BE2C (cell line): ENCODE results near the gene SLC28A3.

Source experiments
- DNase-seq: peaks from one replicate; pipeline ENCODE4 v3.0.0-alpha.2; 2020
- H3K27me3 ChIP-seq: fragments of 250-450 bp; sonication (Bioruptor Pico); 2 replicates; pipeline ENCODE4 v1.5.1; 2020; ENCODE audit warnings: mild to moderate bottlenecking
- H3K36me3 ChIP-seq: fragments of 250-450 bp; sonication (Bioruptor Pico); 2 replicates; pipeline ENCODE4 v1.5.1; 2020; ENCODE audit warnings: mild to moderate bottlenecking
- H3K4me1 ChIP-seq: fragments of 250-450 bp; sonication (Bioruptor Pico); 2 replicates; pipeline ENCODE4 v1.5.1; 2020
- H3K4me3 ChIP-seq: 2 replicates; pipeline ENCODE4 v1.5.1; 2011; ENCODE audit warnings: low read depth, low read length
- H3K9me3 ChIP-seq: fragments of 250-450 bp; sonication (Bioruptor Pico); 2 replicates; pipeline ENCODE4 v1.5.1; 2020
- TF ChIP-seq, protein P1 (sequence below): IDR thresholded peaks from 2 replicates; pipeline ENCODE4 v1.5.1; 2012; ENCODE audit warnings: mild to moderate bottlenecking, low read depth, low read length

SLC28A3 gene

DNA sequence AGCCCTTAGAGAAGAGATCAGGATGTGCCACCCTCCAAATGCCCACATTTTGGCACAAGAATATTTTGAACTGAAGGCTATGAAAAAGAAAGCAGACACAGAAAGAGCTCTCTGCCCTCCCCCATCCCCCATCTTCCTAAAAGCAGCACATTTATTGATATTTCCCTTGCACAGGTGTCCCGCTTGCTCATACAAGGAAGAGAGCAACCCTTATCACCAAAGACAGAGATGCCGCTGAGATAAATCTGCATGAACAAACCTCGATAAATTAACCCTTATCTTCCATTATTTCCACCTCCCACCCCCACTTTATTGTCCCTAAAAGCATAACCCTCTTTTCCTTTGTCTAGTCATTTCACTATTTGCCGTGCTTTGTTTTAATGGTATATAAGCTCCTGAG lies 1.8 kb downstream of the SLC28A3 start:
- H3K9me3 ChIP-seq, result no peaks in the 10 kb centered on the region
- H3K36me3 ChIP-seq, result no peaks in the 10 kb centered on the region
- DNase-seq, result no peak
- H3K27me3 ChIP-seq, result no peaks in the 10 kb centered on the region
- no peaks in the 10 kb centered on the region for H3K4me1 ChIP-seq
- TF ChIP-seq, protein P1, sequence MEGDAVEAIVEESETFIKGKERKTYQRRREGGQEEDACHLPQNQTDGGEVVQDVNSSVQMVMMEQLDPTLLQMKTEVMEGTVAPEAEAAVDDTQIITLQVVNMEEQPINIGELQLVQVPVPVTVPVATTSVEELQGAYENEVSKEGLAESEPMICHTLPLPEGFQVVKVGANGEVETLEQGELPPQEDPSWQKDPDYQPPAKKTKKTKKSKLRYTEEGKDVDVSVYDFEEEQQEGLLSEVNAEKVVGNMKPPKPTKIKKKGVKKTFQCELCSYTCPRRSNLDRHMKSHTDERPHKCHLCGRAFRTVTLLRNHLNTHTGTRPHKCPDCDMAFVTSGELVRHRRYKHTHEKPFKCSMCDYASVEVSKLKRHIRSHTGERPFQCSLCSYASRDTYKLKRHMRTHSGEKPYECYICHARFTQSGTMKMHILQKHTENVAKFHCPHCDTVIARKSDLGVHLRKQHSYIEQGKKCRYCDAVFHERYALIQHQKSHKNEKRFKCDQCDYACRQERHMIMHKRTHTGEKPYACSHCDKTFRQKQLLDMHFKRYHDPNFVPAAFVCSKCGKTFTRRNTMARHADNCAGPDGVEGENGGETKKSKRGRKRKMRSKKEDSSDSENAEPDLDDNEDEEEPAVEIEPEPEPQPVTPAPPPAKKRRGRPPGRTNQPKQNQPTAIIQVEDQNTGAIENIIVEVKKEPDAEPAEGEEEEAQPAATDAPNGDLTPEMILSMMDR, result no peak
- H3K4me3 ChIP-seq, result no peak overlapping the region

DNA sequence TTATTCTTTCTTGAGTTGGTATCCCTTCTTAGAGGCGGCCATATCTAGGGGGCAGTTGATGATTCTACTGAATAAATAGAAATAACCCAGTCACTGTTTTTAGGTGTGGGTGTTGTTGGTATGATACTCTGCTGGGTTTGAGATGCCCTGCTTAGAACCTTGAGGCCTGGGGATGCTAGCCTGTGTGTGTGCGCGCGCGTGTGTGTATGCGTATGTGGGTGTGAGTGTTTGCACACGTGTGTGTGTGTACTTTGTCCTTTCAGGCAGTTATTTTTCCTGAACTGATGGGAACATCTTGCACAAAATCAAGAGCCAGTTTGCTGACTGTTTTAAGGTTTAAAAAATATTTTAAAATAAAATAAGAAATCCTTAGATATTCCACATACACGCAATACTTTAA lies 3.3 kb downstream of the SLC28A3 start:
- Histone ChIP-seq H3K4me3 (no peak overlapping the region), H3K27me3 (no peaks in the 10 kb centered on the region), H3K4me1 (no peaks in the 10 kb centered on the region), H3K36me3 (no peaks in the 10 kb centered on the region), H3K9me3 (no peaks in the 10 kb centered on the region)
- DNase-seq, result no peak
- TF ChIP-seq, protein P1, result no peak

DNA sequence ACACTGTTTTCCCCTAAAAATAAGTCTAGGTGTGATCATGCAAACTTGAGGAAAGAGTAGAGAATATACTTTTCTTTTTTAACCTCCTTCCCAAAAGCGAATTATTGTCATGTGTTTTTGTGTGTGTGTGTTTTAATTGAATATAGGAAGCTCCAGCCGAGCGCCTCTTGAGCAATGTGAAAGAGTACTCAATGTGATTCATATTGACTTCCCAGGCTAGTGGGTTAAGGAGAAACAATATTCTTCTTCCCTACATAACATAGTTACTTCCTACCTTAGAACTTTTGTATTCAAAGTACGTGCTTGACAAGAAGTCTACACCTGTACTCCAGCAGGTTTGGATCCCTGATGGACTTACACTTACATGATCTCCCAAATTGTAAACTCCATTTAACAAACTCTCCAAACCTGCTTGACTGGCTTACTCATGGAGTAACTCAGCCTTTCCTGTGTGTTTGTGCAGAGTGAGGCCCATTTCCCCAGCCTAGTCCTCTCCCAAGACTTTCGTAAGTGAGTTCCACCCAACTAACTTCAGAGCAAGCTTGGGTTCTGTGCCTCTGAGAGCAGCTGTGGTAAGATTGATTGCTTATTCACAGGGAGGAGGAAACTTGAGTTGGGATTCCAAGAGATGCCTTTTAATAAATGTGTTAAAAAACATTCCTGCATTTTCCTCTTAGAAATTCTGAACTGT lies 9.3 kb downstream of the SLC28A3 start:
- Histone ChIP-seq H3K9me3 (no peaks in the 10 kb centered on the region), H3K4me3 (no peak overlapping the region), H3K36me3 (no peaks in the 10 kb centered on the region), H3K4me1 (no peaks in the 10 kb centered on the region), H3K27me3 (no peaks in the 10 kb centered on the region)
- no peak for DNase-seq
- TF ChIP-seq, protein P1, result no peak

DNA sequence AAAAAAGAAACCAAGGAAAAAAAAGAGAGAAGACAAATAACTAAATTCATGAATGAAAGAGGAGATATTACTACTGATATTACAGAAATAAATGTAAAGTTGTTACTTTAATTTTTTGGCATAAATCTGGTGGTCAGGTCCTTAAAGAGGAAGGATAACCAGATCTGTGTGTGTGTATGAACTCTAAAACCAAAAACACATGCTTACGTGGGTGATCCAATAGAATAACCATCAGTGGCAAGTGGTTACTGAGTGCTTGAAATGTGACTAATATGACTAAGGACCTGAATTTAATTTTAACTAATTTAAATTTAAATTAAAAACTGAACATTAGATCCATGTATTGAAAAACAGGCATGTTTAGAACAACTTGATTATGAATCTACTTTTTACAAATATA lies 10.3 kb downstream of the SLC28A3 start:
- Histone ChIP-seq H3K4me1 (no peaks in the 10 kb centered on the region), H3K4me3 (no peak overlapping the region), H3K36me3 (no peaks in the 10 kb centered on the region), H3K9me3 (no peaks in the 10 kb centered on the region), H3K27me3 (no peaks in the 10 kb centered on the region)
- DNase-seq, result no peak
- TF ChIP-seq, protein P1, result no peak

DNA sequence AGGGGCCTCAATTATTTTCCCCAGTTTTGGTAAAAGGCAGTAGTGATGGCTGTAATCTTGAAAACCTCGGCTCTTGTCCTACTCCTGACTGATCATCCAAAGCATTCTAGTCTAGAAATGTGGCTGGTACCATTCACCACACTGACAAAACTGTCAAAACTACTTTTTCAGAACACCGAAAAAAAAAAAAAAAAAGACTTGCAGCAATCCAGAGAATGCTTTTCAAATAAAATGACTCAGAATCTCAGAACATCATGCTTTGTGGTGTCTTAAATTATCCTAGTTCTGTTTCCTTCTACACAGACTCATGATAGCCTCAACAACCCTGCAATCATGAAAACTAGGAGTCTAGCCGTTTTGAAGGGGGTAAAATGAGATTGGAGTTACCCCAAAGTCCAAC lies 13.4 kb downstream of the SLC28A3 start:
- Histone ChIP-seq H3K4me3 (no peak overlapping the region), H3K4me1 (no peaks in the 10 kb centered on the region), H3K27me3 (no peaks in the 10 kb centered on the region), H3K9me3 (no peaks in the 10 kb centered on the region), H3K36me3 (no peaks in the 10 kb centered on the region)
- TF ChIP-seq, protein P1, result no peak
- DNase-seq, result no peak

DNA sequence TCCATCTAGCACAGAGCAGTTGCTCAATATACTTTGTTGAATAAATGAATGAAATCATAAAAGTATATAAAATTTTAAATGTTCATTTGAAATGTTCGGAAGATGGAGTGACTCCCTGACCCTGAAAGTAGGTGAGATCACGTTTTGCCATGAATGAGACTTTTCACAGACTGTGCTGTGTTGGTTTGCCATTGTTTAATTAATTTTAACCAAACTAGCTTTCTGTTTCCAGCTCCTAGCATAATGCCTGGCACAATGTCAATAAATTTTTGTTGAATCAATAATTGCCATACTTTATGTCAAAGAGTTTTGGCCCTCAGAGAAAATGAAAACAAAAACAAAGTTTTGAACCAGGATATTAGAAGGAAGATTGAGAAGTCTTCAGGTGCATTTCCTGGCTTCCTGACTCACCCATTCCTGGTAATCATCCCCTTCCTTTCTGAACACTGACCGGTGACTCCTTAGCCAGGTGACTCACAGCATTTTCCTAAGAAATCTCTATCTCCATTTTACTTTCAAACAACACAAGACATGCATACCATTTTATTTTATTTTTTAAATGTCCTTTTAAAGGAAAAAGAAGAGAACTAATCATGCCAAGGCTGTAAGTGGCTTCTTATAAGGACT lies 15.1 kb downstream of the SLC28A3 start:
- no peak overlapping the region for H3K4me3 ChIP-seq
- no peak for DNase-seq
- no peaks in the 10 kb centered on the region for H3K9me3 ChIP-seq
- TF ChIP-seq, protein P1, result no peak
- no peaks in the 10 kb centered on the region for H3K27me3 ChIP-seq
- H3K36me3 ChIP-seq, result no peaks in the 10 kb centered on the region
- H3K4me1 ChIP-seq, result no peaks in the 10 kb centered on the region
